Smooth muscle cell (in vitro differentiated cells): Measurements from ENCODE around the gene EPN2. TPM values are rescaled to one million over a fixed set of nuclear protein-coding genes. Genes with fewer than 3 reads are reported as not detected.
A peak's percentile ranks its signal among the peaks of the same experiment; 100 is the strongest.

Experiments
- DNase-seq: peaks from one replicate; lab custom pipeline; 2025; ENCODE audit not compliant: unreplicated experiment; lab: John Stamatoyannopoulos, UW
- H2AFZ ChIP-seq: fragments of 200-600 bp; sonication (generic); 2 replicates; pipeline ENCODE4 v1.6.0; 2016; ENCODE audit warnings: antibody characterized with exemption, low read depth, mild to moderate bottlenecking
- H3F3A ChIP-seq: fragments of 200-600 bp; sonication (generic); 2 replicates; pipeline ENCODE4 v1.6.0; 2017; ENCODE audit warnings: antibody characterized with exemption, low read depth
- H3K27ac ChIP-seq: fragments of 200-600 bp; sonication (generic); 2 replicates; pipeline ENCODE4 v1.5.1; 2016; ENCODE audit warnings: low read depth, mild to moderate bottlenecking
- H3K27me3 ChIP-seq: fragments of 200-600 bp; sonication (generic); 2 replicates; pipeline ENCODE4 v1.6.1; 2016; ENCODE audit warnings: low read depth, mild to moderate bottlenecking
- H3K36me3 ChIP-seq: fragments of 200-600 bp; sonication (generic); 2 replicates; pipeline ENCODE4 v1.5.1; 2016; ENCODE audit warnings: low read depth
- H3K4me1 ChIP-seq: fragments of 200-600 bp; sonication (generic); 2 replicates; pipeline ENCODE4 v1.5.1; 2016; ENCODE audit warnings: low read depth
- H3K4me2 ChIP-seq: fragments of 200-600 bp; sonication (generic); 2 replicates; pipeline ENCODE4 v1.6.0; 2016; ENCODE audit warnings: mild to moderate bottlenecking
- H3K4me3 ChIP-seq: fragments of 200-600 bp; sonication (generic); 2 replicates; pipeline ENCODE4 v1.5.1; 2016; ENCODE audit warnings: mild to moderate bottlenecking
- H3K79me2 ChIP-seq: fragments of 200-600 bp; sonication (generic); 2 replicates; pipeline ENCODE4 v1.6.0; 2016; ENCODE audit warnings: low read depth, mild to moderate bottlenecking
- H3K9ac ChIP-seq: fragments of 200-600 bp; sonication (generic); 2 replicates; pipeline ENCODE4 v1.6.0; 2016; ENCODE audit warnings: low read depth
- H3K9me3 ChIP-seq: fragments of 200-600 bp; sonication (generic); replicated peaks from 2 replicates; pipeline ENCODE4 v1.5.1; 2016; ENCODE audit warnings: low read depth
- H4K20me1 ChIP-seq: fragments of 200-600 bp; sonication (generic); 2 replicates; pipeline ENCODE4 v1.6.0; 2016; ENCODE audit warnings: low read depth
- CTCF ChIP-seq: fragments of 200-600 bp; sonication (generic); IDR thresholded peaks from 2 replicates; pipeline ENCODE4 v1.5.1; 2017; ENCODE audit warnings: borderline replicate concordance, mild to moderate bottlenecking, antibody characterized with exemption; ENCODE audit not compliant: insufficient read depth, poor library complexity, severe bottlenecking
- WGBS: methylation state at CpG from one replicate; pipeline ENCODE4 v1.1.7; 2016; ENCODE audit warnings: low lambda C conversion rate; 5-methylcytosine and 5-hydroxymethylcytosine counted together
- polyA plus RNA-seq: library from polyadenylated mRNA; unstranded; fragments of >200 nt; fragmentation: Nextera tagmentation; extraction: Ambion mirVana; gene quantifications from 2 replicates; pipeline ENCODE4 v1.2.1, GENCODE V29; 2016
- total RNA-seq: library from RNA; depleted of rRNA; stranded (reverse); fragments of >200 nt; gene quantifications from 2 replicates; pipeline ENCODE4 v1.2.3, GENCODE V29; 2014

The EPN2 gene
- total and polyA plus RNA-seq, 2 experiments from 2014 or later: 27.6 to 46.7 TPM

- no peaks in the 10 kb centered on the region for H3K9me3 ChIP-seq
- H3K27ac ChIP-seq: no peak overlapping the region
- H2AFZ ChIP-seq: no peak overlapping the region
- no peak overlapping the region for H3K4me2 ChIP-seq
- no peaks in the 10 kb centered on the region for H3K79me2 ChIP-seq
- no peaks in the 10 kb centered on the region for H3K27me3 ChIP-seq
- H3K9ac ChIP-seq: no peak overlapping the region
- DNase-seq: no peak
- no peak overlapping the region for H3K4me3 ChIP-seq
- WGBS: 100% methylated on average over 2 of the region's 2 CpGs
- no peaks in the 10 kb centered on the region for H3K4me1 ChIP-seq
- TF ChIP-seq CTCF: no peak
- peaks cover 6% of the 10 kb centered on the region for H3F3A ChIP-seq
- H4K20me1 ChIP-seq: no peaks in the 10 kb centered on the region
- H3K36me3 ChIP-seq: no peaks in the 10 kb centered on the region
These were observed 92.7 kb downstream of the EPN2 start for GRCh38 chr17:19329839-19330238.

GRCh38 chr17:19330271-19330670, 93.1 kb downstream of the EPN2 start:
- Histone ChIP-seq H3K9ac (peak overlapping the region; percentile 69), H3K4me1 (no peaks in the 10 kb centered on the region), H3K4me2 (no peak overlapping the region), H3K79me2 (no peaks in the 10 kb centered on the region), H3K27me3 (no peaks in the 10 kb centered on the region), H3F3A (peaks cover 3% of the 10 kb centered on the region), H3K36me3 (peaks cover 3% of the 10 kb centered on the region), H3K4me3 (no peak overlapping the region), H3K9me3 (no peaks in the 10 kb centered on the region), H2AFZ (no peak overlapping the region), H3K27ac (peak overlapping the region; percentile 89), H4K20me1 (no peaks in the 10 kb centered on the region)
- no peak for TF ChIP-seq CTCF
- 96% methylated on average over 3 of the region's 3 CpGs for WGBS
- no peak for DNase-seq

DNA sequence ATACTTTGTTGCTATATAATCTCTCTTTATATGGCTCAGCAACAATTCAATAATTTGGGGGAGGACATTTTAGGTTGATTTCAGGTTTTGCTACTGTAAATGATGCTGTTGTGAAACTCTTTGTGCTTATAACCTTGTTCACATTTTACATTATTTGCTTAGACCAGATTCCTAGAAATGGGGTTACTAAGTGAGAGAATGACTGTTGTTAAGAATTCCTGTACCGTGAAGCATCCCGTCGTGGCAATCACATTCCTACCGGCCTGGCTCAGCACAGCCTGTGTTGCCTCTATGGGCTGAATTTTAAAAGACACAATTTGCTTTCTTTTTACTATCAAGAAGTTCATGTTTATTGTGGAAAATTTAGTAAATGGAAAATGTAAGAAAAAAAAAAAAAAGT, 94.0 kb downstream of the EPN2 start:
- H3K36me3 ChIP-seq: peaks cover 3% of the 10 kb centered on the region
- H3K79me2 ChIP-seq: no peaks in the 10 kb centered on the region
- TF ChIP-seq CTCF: no peak
- H3K9me3 ChIP-seq: no peaks in the 10 kb centered on the region
- no peaks in the 10 kb centered on the region for H3K27me3 ChIP-seq
- no peak overlapping the region for H3K4me3 ChIP-seq
- peak overlapping the region; percentile 69 for H3K9ac ChIP-seq
- no peaks in the 10 kb centered on the region for H3K4me1 ChIP-seq
- no peak for DNase-seq
- H3F3A ChIP-seq: no peaks in the 10 kb centered on the region
- 13% methylated on average over 4 of the region's 4 CpGs for WGBS
- peak overlapping the region; percentile 10 for H3K4me2 ChIP-seq
- peak overlapping the region; percentile 89 for H3K27ac ChIP-seq
- no peaks in the 10 kb centered on the region for H4K20me1 ChIP-seq
- H2AFZ ChIP-seq: no peak overlapping the region

DNA sequence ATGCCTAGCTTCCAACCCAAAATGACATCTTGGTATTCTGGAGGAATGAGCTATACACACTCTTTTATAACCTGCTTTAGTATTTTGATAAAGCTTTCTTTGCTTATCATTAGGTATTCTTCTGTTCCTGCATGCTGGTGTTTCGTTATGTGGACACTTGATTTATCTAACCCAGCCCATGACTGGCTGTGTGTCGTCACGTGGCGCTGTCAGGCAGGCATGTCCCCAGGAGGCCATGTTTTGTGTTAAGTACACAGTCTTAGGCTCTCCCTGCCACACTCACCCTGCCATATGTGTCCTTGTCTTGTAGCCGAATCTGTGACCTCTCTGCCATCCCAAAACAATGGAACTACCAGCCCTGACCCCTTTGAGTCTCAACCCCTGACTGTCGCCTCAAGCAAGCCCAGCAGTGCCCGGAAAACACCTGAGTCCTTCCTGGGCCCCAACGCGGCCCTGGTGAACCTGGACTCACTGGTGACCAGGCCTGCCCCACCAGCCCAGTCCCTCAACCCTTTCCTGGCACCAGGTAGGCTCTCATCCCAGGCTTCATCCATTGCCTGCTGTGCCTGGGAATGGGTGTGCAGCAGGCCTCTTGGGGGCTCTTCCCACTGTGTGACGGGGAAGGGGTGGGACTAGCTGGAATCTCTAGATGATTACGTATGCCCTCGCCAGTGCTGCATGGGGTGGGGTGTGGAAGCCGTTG, 94.5 kb downstream of the EPN2 start:
- H3K36me3 ChIP-seq: peaks cover 3% of the 10 kb centered on the region
- WGBS: 91% methylated on average over 13 of the region's 13 CpGs

More for the DNA sequence above, 94.5 kb downstream of the EPN2 start:
- no peak overlapping the region for H3K4me3 ChIP-seq
- TF ChIP-seq CTCF: no peak
- H3K4me1 ChIP-seq: no peaks in the 10 kb centered on the region
- peak overlapping the region; percentile 37 for H3K9ac ChIP-seq
- no peaks in the 10 kb centered on the region for H3K9me3 ChIP-seq
- no peak overlapping the region for H2AFZ ChIP-seq
- no peaks in the 10 kb centered on the region for H4K20me1 ChIP-seq
- H3F3A ChIP-seq: no peaks in the 10 kb centered on the region
- DNase-seq: no peak
- H3K27ac ChIP-seq: peak overlapping the region; percentile 89
- no peaks in the 10 kb centered on the region for H3K79me2 ChIP-seq
- no peak overlapping the region for H3K4me2 ChIP-seq
- no peaks in the 10 kb centered on the region for H3K27me3 ChIP-seq
